Endothelial cell (in vitro differentiated cells): Measurements from ENCODE around the gene HHIPL1. TPM values are rescaled to one million over a fixed set of nuclear protein-coding genes. Genes with fewer than 3 reads are reported as not detected.

Experiments used
- DNase-seq: peaks from one replicate; pipeline ENCODE4 v3.0.0; 2021; ENCODE audit warnings: low spot score
- H3K27ac Mint-ChIP-seq: one replicate; pipeline ENCODE4 v1.8.0; 2021; ENCODE audit warnings: mixed read lengths, inconsistent platforms; ENCODE audit not compliant: unreplicated experiment
- H3K27me3 Mint-ChIP-seq: one replicate; pipeline ENCODE4 v1.8.0; 2021; ENCODE audit warnings: mild to moderate bottlenecking, moderate library complexity, mixed read lengths, inconsistent platforms; ENCODE audit not compliant: unreplicated experiment
- H3K36me3 Mint-ChIP-seq: one replicate; pipeline ENCODE4 v1.8.0; 2021; ENCODE audit warnings: mild to moderate bottlenecking, low read depth, mixed read lengths, inconsistent platforms; ENCODE audit not compliant: unreplicated experiment
- H3K4me1 Mint-ChIP-seq: one replicate; pipeline ENCODE4 v1.8.0; 2021; ENCODE audit warnings: mild to moderate bottlenecking, mixed read lengths, inconsistent platforms; ENCODE audit not compliant: unreplicated experiment
- H3K4me3 Mint-ChIP-seq: one replicate; pipeline ENCODE4 v1.8.0; 2021; ENCODE audit warnings: mild to moderate bottlenecking, mixed read lengths, inconsistent platforms; ENCODE audit not compliant: unreplicated experiment
- H3K9me3 Mint-ChIP-seq: one replicate; pipeline ENCODE4 v1.8.0; 2021; ENCODE audit warnings: mixed read lengths, inconsistent platforms; ENCODE audit not compliant: unreplicated experiment
- CTCF ChIP-seq: fragments of 200-600 bp; sonication (generic); IDR thresholded peaks from one replicate; pipeline ENCODE4 v1.5.0; 2021; ENCODE audit warnings: antibody characterized with exemption; ENCODE audit not compliant: unreplicated experiment
- total RNA-seq: library from RNA; stranded (reverse); fragmentation: NEBNext Ultra II Directional; extraction: Animal tissue kit (Norgen Biotek cat#: 25700); gene quantifications from one replicate; pipeline ENCODE4 v1.2.1, GENCODE V29; 2021; ENCODE audit not compliant: unreplicated experiment

The HHIPL1 gene
- total RNA-seq, 1 donor from 2014 or later, result 15.1 TPM

- H3K36me3 Mint-ChIP-seq, result peaks cover 12% of the 10 kb centered on the region
- peaks cover 23% of the 10 kb centered on the region for H3K27me3 Mint-ChIP-seq
- peaks cover 20% of the 10 kb centered on the region for H3K4me1 Mint-ChIP-seq
- no peak for TF ChIP-seq CTCF
- DNase-seq, result no peak
- no peak overlapping the region for H3K4me3 Mint-ChIP-seq
- no peaks in the 10 kb centered on the region for H3K9me3 Mint-ChIP-seq
- H3K27ac Mint-ChIP-seq, result no peak overlapping the region
Observed at GRCh38 chr14:99662846-99663245, 17.9 kb downstream of the HHIPL1 start.

- no peak for DNase-seq
- Mint-ChIP-seq H3K27me3 (peaks cover 22% of the 10 kb centered on the region), H3K27ac (no peak overlapping the region), H3K36me3 (peaks cover 12% of the 10 kb centered on the region), H3K4me3 (no peak overlapping the region), H3K9me3 (no peaks in the 10 kb centered on the region), H3K4me1 (peaks cover 20% of the 10 kb centered on the region)
- TF ChIP-seq CTCF, result no peak
Observed at GRCh38 chr14:99663386-99664057, 18.6 kb downstream of the HHIPL1 start.

GRCh38 chr14:99664058-99664936, 19.4 kb downstream of the HHIPL1 start:
- TF ChIP-seq CTCF, result no peak
- Mint-ChIP-seq H3K4me1 (peaks cover 20% of the 10 kb centered on the region), H3K27ac (no peak overlapping the region), H3K27me3 (peaks cover 16% of the 10 kb centered on the region), H3K9me3 (no peaks in the 10 kb centered on the region), H3K4me3 (no peak overlapping the region), H3K36me3 (peaks cover 18% of the 10 kb centered on the region)
- DNase-seq, result no peak

GRCh38 chr14:99664937-99665273, 20.0 kb downstream of the HHIPL1 start:
- Mint-ChIP-seq H3K27me3 (peaks cover 16% of the 10 kb centered on the region), H3K4me1 (peaks cover 22% of the 10 kb centered on the region), H3K27ac (no peak overlapping the region), H3K9me3 (no peaks in the 10 kb centered on the region), H3K36me3 (peaks cover 19% of the 10 kb centered on the region), H3K4me3 (no peak overlapping the region)
- DNase-seq, result no peak
- no peak for TF ChIP-seq CTCF

- peaks cover 32% of the 10 kb centered on the region for H3K4me1 Mint-ChIP-seq
- no peak for TF ChIP-seq CTCF
- H3K27ac Mint-ChIP-seq, result no peak overlapping the region
- H3K36me3 Mint-ChIP-seq, result peaks cover 15% of the 10 kb centered on the region
- H3K27me3 Mint-ChIP-seq, result peaks cover 7% of the 10 kb centered on the region
- no peaks in the 10 kb centered on the region for H3K9me3 Mint-ChIP-seq
- no peak for DNase-seq
- no peak overlapping the region for H3K4me3 Mint-ChIP-seq
Observed at GRCh38 chr14:99666533-99666932, 21.6 kb downstream of the HHIPL1 start.
